Measurements from ENCODE around the gene DCAF4L1.

DNA sequence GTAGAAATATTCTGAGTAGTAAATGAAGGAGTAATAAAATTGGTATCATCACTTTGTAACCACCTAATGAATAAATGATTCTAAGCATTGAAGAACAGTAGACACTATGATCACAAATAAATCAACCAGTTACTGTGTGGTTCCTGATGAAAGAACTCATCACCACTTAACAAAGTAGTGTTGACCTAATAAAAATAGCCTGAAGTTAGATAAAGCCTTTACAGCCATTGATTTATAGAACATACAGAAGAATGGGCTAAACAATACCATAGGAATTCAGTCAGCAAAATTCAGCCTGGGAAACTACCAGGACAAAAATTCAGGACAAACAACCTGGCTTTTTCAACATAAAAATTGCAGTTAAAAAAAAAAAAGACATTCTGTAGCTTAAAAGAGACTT is 17.8 kb downstream of the DCAF4L1 start:
- TF ChIP-seq REST (IDR thresholded peaks at IDR 0.05; ENCODE audit: insufficient replicate concordance, low read depth), result no peak
- no peak for TF ChIP-seq POLR2AphosphoS5 (IDR thresholded peaks at IDR 0.05; ENCODE audit: low read depth)
- TF ChIP-seq CTCF (IDR thresholded peaks at IDR 0.05; ENCODE audit: insufficient read depth, low read length), result no peak
